ENCODE measurements around the gene CDC42BPG. TPM values are rescaled to one million over a fixed set of nuclear protein-coding genes. Genes with fewer than 3 reads are reported as not detected.

Gene CDC42BPG
- total RNA-seq, 1 experiment from 2014 or later = 24.9 TPM

DNA sequence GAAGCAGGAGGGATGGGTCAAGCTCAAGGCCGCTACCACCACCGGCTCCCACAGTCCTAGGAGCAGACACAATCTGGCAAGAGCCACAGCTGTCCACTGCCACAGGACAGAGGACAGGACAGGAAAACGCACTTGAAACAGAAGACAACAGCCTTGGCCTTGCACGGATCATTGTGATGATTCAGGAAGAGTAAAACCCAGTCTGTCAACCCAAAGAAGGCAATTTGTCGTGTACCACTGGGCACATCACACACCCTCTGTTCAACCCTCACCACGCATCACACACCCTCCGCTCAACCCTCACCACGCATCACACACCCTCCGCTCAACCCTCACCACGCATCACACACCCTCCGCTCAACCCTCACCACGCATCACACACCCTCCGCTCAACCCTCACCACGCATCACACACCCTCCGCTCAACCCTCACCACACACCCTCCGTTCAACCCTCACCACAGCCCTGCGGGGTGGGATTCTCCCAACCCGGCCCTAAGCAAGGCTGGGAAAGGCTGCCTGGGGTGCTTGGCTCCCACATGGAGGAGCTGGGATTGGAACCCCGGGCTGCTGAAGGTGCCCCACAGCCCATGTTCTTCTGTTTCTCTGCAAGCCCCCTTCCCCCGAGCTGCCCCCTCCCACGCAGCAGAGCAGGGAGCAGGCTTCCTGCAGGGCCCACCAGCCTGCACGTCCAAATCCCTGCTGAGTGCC lies 11.3 kb upstream of the CDC42BPG start:
- no peak overlapping the region for H2AFZ ChIP-seq (ENCODE audit: low read length)
- no peaks in the 10 kb centered on the region; the same call in 1 of the 2 replicates for H3K4me1 ChIP-seq (ENCODE audit: insufficient read depth, low read length)
- no peak overlapping the region for H2BK15ac ChIP-seq (ENCODE audit: low read depth, low read length)
- H3K79me2 ChIP-seq (ENCODE audit: insufficient read depth, low read length) = no peaks in the 10 kb centered on the region
- Mint-ChIP-seq H3K27me3 (ENCODE audit: low read depth) (no peaks in the 10 kb centered on the region), H3K4me1 (peaks cover 14 to 16% of the 10 kb centered on the region in 2 experiments), H3K9me3 (no peaks in the 10 kb centered on the region), H3K27ac (peak overlapping the region in 2 of 3 experiments; percentile 77 to 93; a peak in 3 of 7 replicates), H3K36me3 (ENCODE audit: insufficient read depth in 1 of 3, low read depth in 3 of 3) (peaks cover 2 to 17% (median 11%) of the 10 kb centered on the region in 3 experiments; a peak in 6 of 7 replicates), H3K4me3 (no peak overlapping the region)
- no peak overlapping the region for H3K56ac ChIP-seq (ENCODE audit: insufficient read length, low read depth, low read length)
- no peaks in the 10 kb centered on the region for H3K9me3 ChIP-seq (ENCODE audit: control insufficient read depth, low read depth, low read length)
- H3K27me3 ChIP-seq (ENCODE audit: insufficient read depth, low read length) = no peaks in the 10 kb centered on the region
- H2AK5ac ChIP-seq (ENCODE audit: insufficient read length, low read length) = no peak overlapping the region
- TF ChIP-seq, protein P1, sequence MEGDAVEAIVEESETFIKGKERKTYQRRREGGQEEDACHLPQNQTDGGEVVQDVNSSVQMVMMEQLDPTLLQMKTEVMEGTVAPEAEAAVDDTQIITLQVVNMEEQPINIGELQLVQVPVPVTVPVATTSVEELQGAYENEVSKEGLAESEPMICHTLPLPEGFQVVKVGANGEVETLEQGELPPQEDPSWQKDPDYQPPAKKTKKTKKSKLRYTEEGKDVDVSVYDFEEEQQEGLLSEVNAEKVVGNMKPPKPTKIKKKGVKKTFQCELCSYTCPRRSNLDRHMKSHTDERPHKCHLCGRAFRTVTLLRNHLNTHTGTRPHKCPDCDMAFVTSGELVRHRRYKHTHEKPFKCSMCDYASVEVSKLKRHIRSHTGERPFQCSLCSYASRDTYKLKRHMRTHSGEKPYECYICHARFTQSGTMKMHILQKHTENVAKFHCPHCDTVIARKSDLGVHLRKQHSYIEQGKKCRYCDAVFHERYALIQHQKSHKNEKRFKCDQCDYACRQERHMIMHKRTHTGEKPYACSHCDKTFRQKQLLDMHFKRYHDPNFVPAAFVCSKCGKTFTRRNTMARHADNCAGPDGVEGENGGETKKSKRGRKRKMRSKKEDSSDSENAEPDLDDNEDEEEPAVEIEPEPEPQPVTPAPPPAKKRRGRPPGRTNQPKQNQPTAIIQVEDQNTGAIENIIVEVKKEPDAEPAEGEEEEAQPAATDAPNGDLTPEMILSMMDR (conservative IDR thresholded peaks at IDR 0.05) = no peak
- H3K79me1 ChIP-seq (ENCODE audit: insufficient read depth, low read depth, low read length, poor library complexity, severe bottlenecking) = no peaks in the 10 kb centered on the region
- H3K23me2 ChIP-seq (ENCODE audit: insufficient read length, low read depth, low read length, poor library complexity, severe bottlenecking) = no peaks in the 10 kb centered on the region
- no peak overlapping the region for H2BK12ac ChIP-seq (ENCODE audit: insufficient read length, low read depth, low read length)
- H4K8ac ChIP-seq (replicated peaks; ENCODE audit: insufficient read length, low read depth, low read length) = no peak overlapping the region
- H3K4me2 ChIP-seq (ENCODE audit: insufficient read depth, insufficient read length, low read length) = no peak overlapping the region
- H2BK5ac ChIP-seq (ENCODE audit: insufficient read length, low read length) = no peak overlapping the region
- H3K4ac ChIP-seq (ENCODE audit: low read depth, low read length) = no peak overlapping the region
- no peak overlapping the region for H4K91ac ChIP-seq (ENCODE audit: insufficient read length, low read depth, low read length)
- no peak overlapping the region for H3K9ac ChIP-seq (ENCODE audit: extremely low read depth, insufficient read length, low read length)
- no peak overlapping the region for H3K18ac ChIP-seq (ENCODE audit: insufficient read length, low read depth, low read length)
- no peak overlapping the region; the same call in 1 of the 2 replicates for H3K14ac ChIP-seq (ENCODE audit: insufficient read depth, low read length)
- no peak overlapping the region for H3K27ac ChIP-seq (ENCODE audit: insufficient read length, low read depth, low read length)
- H4K5ac ChIP-seq (ENCODE audit: insufficient read length, low read depth, low read length) = no peak overlapping the region
- no peak overlapping the region for H3K23ac ChIP-seq (ENCODE audit: insufficient read length, low read depth, low read length)
- H3T11ph ChIP-seq (ENCODE audit: low read length) = no peak overlapping the region
- H2BK120ac ChIP-seq (ENCODE audit: low read depth, low read length, poor library complexity, severe bottlenecking) = no peak overlapping the region
- WGBS (ENCODE audit: extremely low coverage, insufficient read length, low lambda C conversion rate) = no CpG with 5 or more reads among the region's 22 CpGs
- DNase-seq = no peak
- H4K20me1 ChIP-seq (ENCODE audit: control insufficient read depth, insufficient read depth, insufficient read length) = no peaks in the 10 kb centered on the region
- H2BK20ac ChIP-seq (ENCODE audit: low read depth, low read length, poor library complexity, severe bottlenecking) = no peak overlapping the region
